GM18507 (cell line): Measurements from ENCODE around the gene MORN5.
A peak's percentile ranks its signal among the peaks of the same experiment; 100 is the strongest.

Experiments
- DNase-seq: peaks from one replicate; pipeline ENCODE4 v3.0.0; 2011; ENCODE audit warnings: low read depth; ENCODE audit not compliant: insufficient read length; ENCODE audit errors: extremely low spot score
- FAIRE-seq: peaks from 2 replicates; lab custom pipeline; 2011; peaks lifted over from hg19 to GRCh38; lab: Jason Lieb, UNC

The MORN5 gene

DNA sequence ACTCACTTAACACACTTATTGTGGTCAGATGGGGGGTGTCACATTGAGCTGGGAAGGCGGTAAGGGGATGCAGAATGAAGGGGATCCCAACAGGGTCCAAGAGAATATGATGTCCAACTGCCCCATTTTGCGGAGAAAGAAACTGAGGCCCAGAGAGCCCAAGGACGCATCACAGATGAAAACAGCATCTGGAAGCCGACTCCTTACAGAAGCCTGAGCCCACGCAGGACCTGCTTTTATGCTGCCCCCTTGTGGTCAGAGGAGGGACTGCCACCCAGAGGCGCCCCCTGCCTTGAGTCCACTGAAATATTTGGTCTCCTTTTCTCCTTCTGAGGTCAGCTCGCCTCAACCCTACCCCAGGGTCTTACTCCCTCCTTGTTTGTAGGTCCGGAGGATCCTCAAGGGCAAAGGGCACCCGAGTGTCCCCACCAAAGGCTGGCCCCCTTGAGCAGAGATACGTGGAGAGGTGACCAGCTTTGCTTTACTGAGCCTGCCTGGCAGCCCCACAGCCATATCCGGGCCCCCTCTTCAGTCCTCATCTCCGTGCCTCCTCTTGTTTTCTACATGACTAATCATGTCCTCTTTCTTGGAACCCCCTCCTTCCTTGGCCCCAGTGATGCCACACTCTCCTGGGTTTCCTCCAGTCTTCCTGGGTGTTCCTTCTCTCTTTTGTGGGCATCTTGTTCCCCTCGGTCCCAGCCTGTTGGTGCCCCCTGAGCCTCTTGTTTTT, 36.6 kb upstream of the MORN5 start:
- FAIRE-seq: peak; percentile 42
- DNase-seq: peak; percentile 70

DNA sequence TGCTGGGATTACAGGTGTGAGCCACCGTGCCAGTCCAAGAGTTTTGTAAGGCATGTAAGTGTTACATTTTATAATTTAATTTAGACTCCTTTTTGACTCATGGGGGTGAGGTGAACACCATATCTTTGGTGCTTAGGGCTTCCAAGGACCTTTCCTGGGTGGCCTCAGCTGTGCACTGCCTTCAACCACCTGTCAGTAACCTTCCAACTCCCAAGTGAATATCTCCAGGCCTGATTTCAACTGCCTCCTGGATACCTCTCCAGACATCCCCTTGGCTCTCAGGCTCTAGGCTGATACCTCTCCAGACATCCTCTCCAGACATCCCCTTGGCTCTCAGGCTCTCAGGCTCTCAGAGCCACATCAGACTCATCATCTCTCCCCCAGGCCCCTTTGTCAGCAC, 35.7 kb upstream of the MORN5 start:
- FAIRE-seq: no peak
- no peak for DNase-seq

DNA sequence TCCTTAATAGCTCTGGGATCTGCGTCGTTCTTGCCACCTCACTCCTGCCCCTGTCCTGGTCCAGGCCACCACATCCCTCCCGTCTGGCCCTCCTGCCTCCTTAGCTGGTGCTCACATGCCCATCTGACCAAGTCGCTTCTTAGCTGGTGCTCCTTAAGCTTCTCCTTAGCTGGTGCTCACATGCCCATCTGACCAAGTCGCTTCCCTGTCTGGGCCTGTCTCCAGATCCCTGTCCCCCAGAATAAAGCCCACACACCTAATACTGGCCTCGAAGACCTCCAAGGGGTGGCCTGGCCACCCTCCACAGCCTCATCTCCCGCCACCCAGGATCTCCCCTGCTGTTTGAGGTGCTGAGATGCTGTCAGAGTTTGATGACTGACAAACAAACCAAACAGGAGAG, 35.2 kb upstream of the MORN5 start:
- DNase-seq: no peak
- no peak for FAIRE-seq

DNA sequence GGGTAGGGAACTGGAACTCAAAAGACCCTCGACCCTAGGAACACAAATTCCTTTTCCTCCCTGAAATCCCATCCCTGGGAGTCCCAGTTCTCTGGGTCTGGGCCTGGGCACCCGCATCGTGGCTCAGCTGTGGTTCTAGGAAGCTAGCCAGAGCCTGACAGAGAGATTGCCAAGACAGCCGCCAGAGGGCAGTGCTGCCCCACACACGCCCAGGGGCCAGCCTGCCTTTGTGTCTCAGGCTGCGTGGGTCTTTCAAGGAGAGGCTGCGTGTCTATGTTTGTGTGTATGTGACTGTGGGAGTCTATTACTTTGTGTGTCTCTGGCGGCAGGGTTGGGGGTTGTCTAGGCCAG, 34.6 kb upstream of the MORN5 start:
- DNase-seq (peak; percentile 64), FAIRE-seq (peak; percentile 83)

DNA sequence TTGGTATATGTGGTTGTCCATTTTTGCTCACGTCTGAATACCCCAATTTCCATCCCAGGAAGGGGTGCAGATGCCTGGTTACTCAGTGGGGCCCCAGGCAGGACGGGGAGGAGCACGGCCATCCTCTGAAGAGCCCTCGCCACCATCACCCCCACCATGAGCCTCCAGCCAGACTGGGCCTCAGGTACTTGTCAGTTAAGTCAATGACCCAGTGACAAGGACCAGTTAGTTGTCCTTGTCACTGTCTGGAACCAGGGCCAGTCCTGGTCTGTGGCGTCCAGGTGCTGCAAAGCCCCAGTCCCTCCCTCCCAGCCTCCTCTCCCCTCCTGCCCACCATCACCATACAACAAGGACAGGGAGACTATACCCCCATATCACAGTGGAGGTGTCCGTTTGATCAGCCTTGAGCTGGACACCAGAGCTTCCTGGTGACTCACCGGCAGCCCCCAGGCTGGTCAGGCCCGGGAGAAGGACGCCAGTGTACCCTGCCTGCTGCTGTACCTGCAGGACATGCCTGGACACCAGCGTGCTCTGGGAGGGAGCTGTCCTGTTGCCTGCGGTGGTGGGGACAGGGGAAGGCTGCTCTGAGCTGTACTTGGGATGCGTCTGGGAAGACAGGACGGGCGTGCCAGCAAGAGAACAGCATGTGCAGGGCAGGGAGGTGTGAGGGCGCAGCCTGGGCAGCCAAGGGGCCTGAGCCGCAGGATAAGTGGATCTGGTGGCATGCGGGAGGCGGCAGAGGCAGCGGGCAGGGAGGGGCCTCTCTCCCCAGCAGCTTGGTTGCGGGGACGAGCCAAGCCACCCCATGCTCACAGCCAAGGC, 34.0 kb upstream of the MORN5 start:
- no peak for DNase-seq

DNA sequence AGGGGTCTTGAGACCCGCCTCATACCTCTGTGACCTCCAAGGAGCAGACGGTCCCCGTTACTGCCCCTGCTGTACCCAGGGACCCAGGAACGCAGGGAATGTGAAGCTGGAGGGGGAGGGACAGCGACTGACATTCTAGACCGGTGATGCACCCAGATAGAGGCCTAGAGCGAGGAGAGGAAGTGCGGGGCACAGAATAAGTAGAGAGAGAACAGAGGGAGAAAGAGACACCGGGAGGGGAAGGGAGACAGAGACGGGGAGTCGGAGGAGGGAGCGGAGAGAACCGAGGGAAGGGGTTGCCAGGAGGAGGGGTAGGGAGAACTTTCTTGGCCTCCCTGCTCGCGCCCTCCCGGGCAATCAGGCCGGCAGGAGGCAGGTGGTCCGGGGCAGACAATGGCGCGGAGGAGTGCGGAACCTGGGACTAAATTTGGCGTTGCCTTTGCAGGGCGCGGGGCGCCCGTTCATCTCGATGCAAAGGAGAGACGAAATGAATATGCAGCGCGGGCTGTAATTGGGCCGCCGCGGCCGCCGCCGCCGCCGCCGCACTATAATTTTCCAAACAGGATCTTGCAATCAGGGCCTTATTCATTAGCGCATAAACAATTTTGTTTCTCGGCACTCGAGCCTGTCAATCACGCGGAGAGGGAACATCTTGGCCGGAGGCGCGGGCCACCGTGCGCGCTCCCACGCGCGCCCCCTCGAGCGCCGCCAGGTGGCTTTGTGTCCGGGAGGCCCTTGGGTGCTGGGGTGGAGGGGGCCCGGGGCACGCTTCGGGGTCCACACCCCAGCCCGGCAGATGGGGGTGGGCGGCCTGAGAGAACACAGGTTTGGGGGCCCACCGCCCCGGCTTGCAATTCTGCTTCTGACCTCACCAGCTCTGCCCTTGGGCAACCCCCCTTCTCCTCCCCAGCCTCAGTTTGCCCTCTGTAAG, 33.1 kb upstream of the MORN5 start:
- no peak for FAIRE-seq

More for the DNA sequence above, 34.0 kb upstream of the MORN5 start:
- no peak for FAIRE-seq

DNA sequence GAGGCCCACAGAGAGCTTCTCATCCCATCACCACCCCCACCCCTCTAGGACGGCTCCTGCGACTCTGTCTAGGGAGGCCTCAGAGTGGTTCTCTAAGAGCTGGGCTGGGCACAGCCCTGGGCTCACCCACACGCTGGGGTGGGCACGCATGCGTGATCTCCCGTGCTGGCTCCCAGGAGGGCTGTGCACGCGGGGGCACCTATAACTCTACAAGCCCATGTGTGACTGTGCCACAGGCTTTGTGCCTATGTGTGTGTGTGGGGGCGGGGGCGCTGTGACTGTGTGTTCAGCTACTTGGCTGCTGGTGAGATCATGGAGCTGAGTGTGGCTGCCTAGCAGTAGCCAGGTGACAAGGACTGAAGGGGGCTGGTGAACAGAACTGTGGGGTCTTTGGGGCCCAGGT, 32.3 kb upstream of the MORN5 start:
- FAIRE-seq: no peak

More for the DNA sequence above, 33.1 kb upstream of the MORN5 start:
- no peak for DNase-seq

DNA sequence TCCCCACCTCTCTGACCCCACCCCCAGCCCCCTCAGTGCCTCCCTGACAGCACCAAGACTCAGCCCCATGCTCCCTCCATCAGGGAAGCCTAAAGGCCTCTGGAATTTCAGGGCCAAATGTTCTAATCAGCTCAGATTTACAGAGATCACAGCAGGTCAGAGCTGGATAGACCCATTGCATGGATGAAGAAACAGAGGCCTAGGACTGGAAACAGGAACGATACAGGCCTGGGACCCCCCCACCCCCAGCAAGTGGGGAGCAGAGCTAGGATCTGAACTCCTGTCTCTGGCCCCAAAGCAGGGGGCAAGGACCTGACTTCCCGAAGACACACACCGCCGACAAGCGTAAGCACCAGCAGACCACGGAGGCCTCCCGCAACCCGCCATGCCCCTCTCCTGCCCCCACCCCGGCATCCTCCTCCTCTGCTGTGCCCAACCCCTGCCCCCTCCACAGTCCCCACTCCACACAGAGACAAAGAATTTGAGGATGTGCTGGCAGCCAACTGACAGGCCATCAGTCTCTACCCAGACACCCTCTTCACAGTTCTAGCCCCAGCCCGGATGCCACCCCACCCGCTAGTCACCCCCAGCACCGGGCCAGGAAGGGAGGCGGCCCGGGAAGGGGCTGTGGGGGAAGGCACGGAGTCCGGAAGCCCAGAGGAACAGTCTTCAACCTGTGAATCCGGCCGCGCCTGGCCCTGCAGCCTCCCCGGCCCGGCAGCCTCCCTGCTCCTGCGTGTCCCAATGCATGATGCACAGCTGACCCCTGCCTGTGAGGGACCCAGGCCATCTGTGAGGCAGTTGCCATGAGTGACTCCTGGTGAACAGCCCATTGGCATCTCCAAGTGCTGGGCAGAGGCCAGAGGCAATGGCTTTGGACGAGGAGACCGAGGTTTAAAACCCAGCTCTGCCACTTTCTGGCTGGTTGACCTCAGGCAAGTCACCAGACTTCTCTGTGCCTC, 31.4 kb upstream of the MORN5 start:
- DNase-seq (no peak), FAIRE-seq (no peak)

More for the DNA sequence above, 32.3 kb upstream of the MORN5 start:
- DNase-seq: no peak

DNA sequence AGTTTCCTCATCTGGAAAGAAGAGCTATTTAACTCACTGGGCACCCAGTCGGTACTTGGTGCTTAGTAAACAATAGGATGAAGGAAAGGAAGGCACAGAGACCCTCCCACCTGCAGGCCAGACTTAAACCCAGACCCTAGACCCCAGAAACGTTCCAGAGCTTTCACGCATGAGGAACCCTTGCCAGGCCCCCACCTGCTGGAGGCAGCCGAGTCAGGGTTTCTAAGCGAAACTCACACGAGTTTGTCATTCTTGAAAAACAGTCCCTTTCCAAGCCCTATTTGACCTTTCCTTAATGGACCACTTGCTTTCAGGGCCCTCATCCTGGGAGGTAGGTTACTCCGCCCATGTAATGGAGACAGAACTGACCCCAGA, 30.8 kb upstream of the MORN5 start:
- no peak for DNase-seq
- no peak for FAIRE-seq

DNA sequence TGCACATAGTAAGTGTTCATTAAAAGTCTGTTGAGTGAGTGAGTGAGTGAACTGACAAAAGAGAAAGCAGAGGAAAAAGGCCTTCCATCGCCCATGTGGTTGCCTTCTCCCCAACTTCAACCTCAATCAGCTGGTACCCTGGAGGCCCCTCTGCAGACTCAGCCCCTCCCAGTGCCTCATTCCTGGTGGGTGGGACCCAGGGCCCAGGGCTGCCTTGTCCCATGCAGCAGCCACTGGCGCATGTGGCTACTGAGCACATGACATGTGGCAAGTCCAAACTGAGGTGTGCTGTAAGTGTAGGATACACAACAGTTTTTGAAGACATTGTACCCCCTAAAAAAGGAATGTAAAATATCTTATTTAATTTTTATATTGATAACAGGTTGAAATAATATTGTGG, 29.7 kb upstream of the MORN5 start:
- no peak for DNase-seq
- FAIRE-seq: no peak

DNA sequence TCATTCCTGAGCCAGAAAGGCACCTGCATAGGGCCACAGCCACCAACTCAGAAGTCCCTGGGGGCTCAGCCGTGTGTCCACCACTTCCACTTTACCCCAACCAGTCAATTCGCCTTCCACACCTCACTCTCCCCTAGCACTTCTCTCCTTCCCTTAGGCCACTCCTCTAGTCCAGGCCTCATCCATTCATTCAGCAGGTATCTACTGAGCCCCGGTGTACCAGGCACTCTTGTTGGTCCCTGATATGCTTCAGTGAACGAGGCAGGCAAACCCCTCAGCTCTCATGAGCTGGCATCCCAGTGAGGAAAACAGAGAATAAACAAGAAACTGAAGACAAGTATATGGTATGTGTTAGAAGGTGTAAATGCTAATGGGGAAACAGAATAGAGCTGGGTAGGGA, 28.9 kb upstream of the MORN5 start:
- DNase-seq (no peak), FAIRE-seq (no peak)

DNA sequence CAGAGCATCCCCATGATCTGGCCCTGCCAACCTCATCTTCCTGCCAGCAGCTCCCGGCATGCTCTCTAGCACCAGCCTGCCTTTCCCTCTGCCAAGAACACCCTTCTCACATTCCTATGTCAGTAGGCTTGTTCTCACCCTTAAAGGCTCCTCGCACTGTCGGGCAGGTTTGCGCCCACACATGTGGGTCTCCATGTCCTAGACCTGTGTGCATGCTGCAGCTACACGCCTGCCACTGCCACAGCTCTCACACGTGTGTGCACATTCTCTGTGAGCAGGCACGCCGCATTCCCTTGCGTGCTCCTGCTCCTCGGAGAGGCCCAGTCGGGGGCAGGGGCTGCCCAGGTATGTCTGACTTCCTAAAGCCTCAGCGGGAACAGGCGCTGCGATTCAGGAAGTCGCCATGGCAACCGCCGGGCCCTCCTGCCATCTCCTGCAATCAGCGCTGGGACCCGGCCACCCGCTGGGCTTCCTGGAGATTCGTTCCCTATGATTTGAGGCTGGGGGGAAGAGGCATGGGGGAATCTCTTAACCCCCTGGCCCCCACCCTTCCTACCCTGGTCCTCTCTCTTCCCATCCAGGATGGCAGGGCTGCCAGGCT, 28.2 kb upstream of the MORN5 start:
- FAIRE-seq: no peak
- DNase-seq: no peak

DNA sequence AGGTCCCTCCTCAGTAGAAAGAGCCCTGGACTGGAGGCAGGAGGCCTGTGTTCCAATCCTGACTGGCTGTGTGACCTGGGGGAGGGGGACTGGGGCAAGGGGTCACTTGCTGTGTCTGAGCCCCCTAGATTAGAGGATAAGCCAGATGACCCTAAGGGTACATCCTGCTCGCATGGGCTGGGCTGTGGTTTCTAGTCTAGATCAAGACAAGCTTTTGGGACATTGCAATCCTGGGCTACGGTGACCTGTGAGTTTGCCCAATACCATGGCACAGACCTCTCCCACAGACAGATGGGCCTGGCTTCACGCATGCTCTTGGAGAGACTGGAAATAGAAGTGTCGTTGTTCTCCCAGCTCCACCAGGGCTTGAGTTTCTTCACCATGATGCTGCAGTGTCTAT, 27.2 kb upstream of the MORN5 start:
- no peak for FAIRE-seq
- DNase-seq: no peak

DNA sequence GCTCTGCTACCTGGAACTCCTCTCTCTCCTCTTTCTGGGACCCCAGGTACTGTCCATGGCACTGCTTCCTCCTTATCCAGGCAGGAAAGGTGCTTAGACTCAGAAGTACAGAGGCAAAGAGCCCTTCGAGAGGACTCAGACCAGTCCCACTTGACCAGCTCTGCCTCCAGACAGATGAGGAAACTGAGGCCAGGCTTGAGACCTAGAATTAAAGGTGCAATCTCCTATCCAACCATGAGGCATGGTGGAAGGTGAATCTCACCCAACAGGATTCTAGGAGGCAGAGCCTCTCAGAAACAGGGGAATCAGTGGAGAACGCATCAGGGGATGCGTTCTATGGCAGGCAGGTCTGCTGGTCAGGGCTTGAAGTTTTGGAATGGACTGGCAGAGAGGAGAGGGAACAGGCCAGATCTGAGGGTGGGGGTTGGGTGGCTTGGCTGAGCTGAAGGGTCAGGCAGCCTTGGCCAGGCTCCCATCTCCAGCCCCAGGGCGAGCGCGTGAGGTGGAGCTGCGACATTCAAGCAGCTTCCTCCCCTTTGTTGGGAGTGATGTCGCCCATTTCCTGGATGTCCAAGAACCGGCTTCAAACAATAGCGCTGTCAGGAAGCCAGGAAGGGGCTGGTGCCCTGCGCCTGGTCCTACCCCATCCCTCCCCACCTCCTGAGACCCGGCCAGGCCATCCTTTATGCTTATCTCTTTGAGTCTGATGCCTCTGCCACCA, 26.3 kb upstream of the MORN5 start:
- DNase-seq: no peak
- no peak for FAIRE-seq

DNA sequence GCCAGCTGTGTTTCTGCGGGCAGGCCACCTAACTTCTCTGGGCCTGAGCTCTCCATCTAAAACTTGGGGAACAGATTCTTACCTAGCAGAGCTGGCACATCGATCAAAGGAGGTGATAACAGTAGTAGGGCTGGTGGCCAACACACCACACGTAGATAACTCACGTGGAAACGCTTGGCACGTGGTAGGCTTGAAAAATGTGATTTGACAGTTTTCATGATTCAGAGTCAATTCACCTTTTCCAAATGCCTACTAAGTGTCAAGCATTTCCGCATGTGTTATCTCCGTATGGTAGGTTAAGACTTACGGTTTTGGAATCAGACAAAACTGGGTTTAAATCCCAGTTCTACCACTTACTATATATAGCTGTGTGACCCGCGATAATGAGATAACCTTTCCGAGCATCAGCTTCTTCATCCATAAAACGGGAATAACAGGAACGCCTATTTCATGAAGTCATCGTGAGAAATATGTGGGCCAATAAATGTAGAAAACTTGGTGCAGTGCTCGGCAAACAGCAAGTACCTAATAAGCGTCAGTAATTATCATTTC, 25.6 kb upstream of the MORN5 start:
- DNase-seq (no peak), FAIRE-seq (no peak)

DNA sequence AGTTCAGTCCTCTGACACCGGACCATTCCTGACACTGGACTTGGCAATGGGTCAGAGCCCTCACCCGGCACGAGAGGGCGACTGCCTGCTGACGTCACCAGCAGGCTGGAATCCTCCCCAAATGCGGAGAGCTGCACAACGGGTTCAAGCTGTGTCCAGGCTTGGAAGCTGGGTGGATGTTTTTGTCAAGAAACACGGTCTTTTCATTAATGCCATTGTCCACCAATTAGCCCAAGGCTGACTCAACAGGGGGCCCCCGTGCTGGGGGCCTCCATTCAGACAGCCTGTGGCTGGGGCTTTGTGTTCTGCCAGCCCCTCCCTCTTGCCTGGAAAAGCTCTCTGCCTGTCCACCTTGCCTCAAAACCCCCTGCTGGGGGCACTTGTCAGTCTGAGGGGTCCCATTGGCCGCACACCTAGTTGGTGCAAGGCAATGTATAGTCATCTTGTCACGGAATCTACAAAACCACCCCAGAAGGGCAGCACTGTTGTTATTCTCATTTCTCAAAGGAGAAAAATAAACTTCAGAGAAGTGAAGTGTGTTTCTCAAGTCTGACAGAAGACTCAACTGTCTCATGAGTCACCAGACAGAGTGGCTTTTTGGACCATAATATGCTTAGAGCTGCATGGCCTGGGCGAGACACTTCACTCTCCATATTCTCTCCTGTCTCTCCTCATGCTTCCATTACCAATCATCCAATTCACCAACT, 24.7 kb upstream of the MORN5 start:
- DNase-seq (no peak), FAIRE-seq (no peak)

DNA sequence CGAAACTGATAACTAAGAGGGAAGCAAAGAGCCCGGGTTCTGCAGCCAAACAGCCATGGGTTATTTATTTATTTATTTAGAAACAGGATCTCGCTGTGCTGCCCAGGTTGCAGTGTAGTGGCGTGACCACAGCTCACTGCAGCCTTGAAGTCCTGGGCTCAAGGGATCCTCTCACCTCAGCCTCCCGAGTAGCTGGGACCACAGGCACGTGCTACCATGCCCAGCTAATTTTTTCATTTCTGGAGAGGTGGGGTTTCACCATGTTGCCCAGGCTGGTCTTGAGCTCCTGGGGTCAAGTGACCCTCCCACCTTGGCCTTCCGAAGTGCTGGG, 24.2 kb upstream of the MORN5 start:
- no peak for FAIRE-seq
- DNase-seq: no peak
